Body of pancreas (tissue), 4 donors: ENCODE measurements around the gene SYCP2L. TPM values are rescaled to one million over a fixed set of nuclear protein-coding genes. Genes with fewer than 3 reads are reported as not detected.

ENCODE experiments used
- ATAC-seq: fragments of 150-250 bp; one replicate; pipeline ENCODE4 v1.9.1; 2016
- DNase-seq, 4 donors: peaks; one replicate each; pipeline ENCODE4 v3.0.0-alpha.2; 2019
- H3K27ac ChIP-seq, 4 donors: fragments of 200-600 bp; sonication (generic); 1 replicate in 3 of 4; 2 replicates in 1 of 4; pipeline versions ENCODE4 v1.5.1 to v1.6.1; 2016 to 2019; ENCODE audit warnings: mild to moderate bottlenecking in 1 of 4, mixed read lengths in 1 of 4, moderate library complexity in 1 of 4
- H3K27me3 ChIP-seq, 2 donors: fragments of 200-600 bp; sonication (generic); one replicate each; pipeline ENCODE4 v1.6.0; 2016; ENCODE audit warnings: mild to moderate bottlenecking in 1 of 2
- H3K36me3 ChIP-seq, 2 donors: fragments of 200-600 bp; sonication (generic); replicated peaks in 1 of 2; 2 replicates each; pipeline ENCODE4 v1.5.1; 2016; ENCODE audit warnings: low read depth in 2 of 2; ENCODE audit not compliant: insufficient read depth in 1 of 2
- H3K4me1 ChIP-seq: fragments of 200-600 bp; sonication (generic); one replicate; pipeline ENCODE4 v1.6.0; 2016
- H3K4me3 ChIP-seq, 2 donors: fragments of 200-600 bp; sonication (generic); 1 replicate in 1 of 2; 2 replicates in 1 of 2; pipeline ENCODE4 v1.5.1; 2016 to 2019
- H3K9me3 ChIP-seq, 3 donors: fragments of 200-600 bp; sonication (generic); 1 replicate in 2 of 3; 2 replicates in 1 of 3; pipeline ENCODE4 v1.5.1; 2016
- POLR2A ChIP-seq, 3 donors: fragments of 450-650 bp; IDR thresholded peaks; one replicate each; pipeline ENCODE4 v1.6.1; 2016; ENCODE audit warnings: antibody characterized with exemption in 3 of 3, mild to moderate bottlenecking in 2 of 3
- WGBS, 2 donors: methylation state at CpG; one replicate each; pipeline ENCODE4 v1.1.5; 2017; 5-methylcytosine and 5-hydroxymethylcytosine counted together
- intact Hi-C: fragments of 100-400 bp; cut with DNase I; formaldehyde crosslinking; loops from one replicate; pipeline ENCODE4 v1.15.1; 2023
- total RNA-seq, 2 donors: library from RNA; depleted of rRNA; stranded (reverse); fragments of >200 nt; gene quantifications; one replicate each; pipeline ENCODE4 v1.1.0, GENCODE V29; 2016
- TF ChIP-seq, protein P1 (sequence below), 7 experiments: fragments of 450-650 bp in 4 of 7; fragments of 200-600 bp in 3 of 7; sonication (generic) in 3 of 7; IDR thresholded peaks; one replicate each; pipeline ENCODE4 v1.5.1; 2016 to 2019; ENCODE audit warnings: antibody characterized with exemption in 7 of 7

Gene SYCP2L
- total RNA-seq, 2 donors from 2014 or later, result 2.1 to 3.3 TPM

DNA sequence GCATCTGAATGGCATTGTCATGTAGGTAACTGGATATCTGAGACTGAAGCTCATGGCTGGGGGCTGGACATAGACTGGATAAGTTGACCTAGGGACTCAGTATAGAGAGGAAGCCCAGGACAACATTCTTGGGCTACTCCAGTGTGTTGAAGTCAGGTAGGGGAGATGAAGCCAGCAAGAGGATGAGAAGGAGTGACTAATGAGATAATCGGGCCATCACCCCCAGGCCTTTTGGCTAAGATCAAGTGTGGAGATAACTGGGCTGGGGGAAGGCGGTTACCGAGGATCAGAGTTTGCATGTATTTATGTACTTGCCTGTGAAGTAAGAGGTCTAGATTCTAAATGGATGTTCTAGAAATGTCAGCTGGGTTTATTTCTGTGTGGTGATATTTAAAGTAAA lies 83.9 kb downstream of the SYCP2L start:
- no peaks in the 10 kb centered on the region for H3K36me3 ChIP-seq
- TF ChIP-seq POLR2A (IDR thresholded peaks at IDR 0.05), result no peak
- TF ChIP-seq, protein P1, sequence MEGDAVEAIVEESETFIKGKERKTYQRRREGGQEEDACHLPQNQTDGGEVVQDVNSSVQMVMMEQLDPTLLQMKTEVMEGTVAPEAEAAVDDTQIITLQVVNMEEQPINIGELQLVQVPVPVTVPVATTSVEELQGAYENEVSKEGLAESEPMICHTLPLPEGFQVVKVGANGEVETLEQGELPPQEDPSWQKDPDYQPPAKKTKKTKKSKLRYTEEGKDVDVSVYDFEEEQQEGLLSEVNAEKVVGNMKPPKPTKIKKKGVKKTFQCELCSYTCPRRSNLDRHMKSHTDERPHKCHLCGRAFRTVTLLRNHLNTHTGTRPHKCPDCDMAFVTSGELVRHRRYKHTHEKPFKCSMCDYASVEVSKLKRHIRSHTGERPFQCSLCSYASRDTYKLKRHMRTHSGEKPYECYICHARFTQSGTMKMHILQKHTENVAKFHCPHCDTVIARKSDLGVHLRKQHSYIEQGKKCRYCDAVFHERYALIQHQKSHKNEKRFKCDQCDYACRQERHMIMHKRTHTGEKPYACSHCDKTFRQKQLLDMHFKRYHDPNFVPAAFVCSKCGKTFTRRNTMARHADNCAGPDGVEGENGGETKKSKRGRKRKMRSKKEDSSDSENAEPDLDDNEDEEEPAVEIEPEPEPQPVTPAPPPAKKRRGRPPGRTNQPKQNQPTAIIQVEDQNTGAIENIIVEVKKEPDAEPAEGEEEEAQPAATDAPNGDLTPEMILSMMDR (IDR thresholded peaks at IDR 0.05), result no peak
- intact Hi-C loops, result no loop called here
- H3K27ac ChIP-seq, result no peak overlapping the region
- no peak for DNase-seq
- H3K4me1 ChIP-seq, result no peaks in the 10 kb centered on the region
- H3K9me3 ChIP-seq, result no peaks in the 10 kb centered on the region
- no peak for ATAC-seq
- WGBS, 2 donors, result 83 to 85% methylated on average over 3 of the region's 3 CpGs
- H3K4me3 ChIP-seq, result no peak overlapping the region
- no peaks in the 10 kb centered on the region for H3K27me3 ChIP-seq

DNA sequence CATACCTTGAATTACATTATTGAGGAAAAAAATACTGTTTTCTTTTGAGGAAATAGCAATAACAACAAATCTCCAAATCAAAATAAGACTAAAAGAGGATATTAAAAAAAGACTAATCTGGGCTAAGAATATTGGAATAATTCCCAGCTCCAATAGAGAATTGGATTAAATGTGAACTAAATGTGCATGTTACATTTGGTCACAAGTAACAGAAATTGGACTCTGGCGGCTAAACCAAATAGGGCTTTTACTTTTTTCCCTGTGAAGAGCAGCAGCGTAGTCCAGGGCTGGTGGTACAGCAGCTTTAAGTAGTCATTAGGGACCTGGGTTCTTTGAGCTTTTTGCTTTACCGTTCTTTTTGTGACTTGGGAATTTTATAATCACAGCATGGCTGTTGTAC lies 85.3 kb downstream of the SYCP2L start:
- H3K36me3 ChIP-seq, result no peaks in the 10 kb centered on the region
- no peaks in the 10 kb centered on the region for H3K9me3 ChIP-seq
- no peak for TF ChIP-seq POLR2A (IDR thresholded peaks at IDR 0.05)
- TF ChIP-seq, protein P1 (IDR thresholded peaks at IDR 0.05), result no peak
- H3K27ac ChIP-seq, result no peak overlapping the region
- H3K27me3 ChIP-seq, result no peaks in the 10 kb centered on the region
- 84 to 87% methylated on average over 3 of the region's 3 CpGs for WGBS, 2 donors
- ATAC-seq (no peak), DNase-seq (no peak)
- intact Hi-C loops, result no loop called here
- no peak overlapping the region for H3K4me3 ChIP-seq
- H3K4me1 ChIP-seq, result no peaks in the 10 kb centered on the region

DNA sequence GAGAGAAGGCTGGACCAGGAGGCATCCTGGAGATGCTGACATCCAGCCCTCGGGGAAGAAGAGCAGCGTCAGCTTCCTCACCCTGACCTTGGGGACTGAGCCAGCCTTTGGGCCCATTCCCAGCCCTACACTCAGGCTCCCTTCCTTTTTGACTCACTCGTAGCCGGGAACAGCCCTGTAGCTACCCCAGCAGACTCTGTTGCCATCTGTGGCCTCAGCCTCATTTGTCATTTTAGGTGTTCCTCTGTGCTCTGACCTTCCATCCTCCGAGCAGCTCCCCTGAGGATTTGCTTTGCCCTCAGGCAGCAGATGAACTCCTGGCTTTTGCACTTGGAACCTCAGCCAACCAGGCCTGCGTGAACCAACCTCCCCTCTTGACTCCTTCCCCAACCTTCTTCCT lies 89.7 kb downstream of the SYCP2L start:
- DNase-seq, result no peak
- H3K4me1 ChIP-seq, result no peaks in the 10 kb centered on the region
- no peaks in the 10 kb centered on the region for H3K27me3 ChIP-seq
- TF ChIP-seq, protein P1 (IDR thresholded peaks at IDR 0.05), result no peak
- H3K9me3 ChIP-seq, result no peaks in the 10 kb centered on the region
- no peaks in the 10 kb centered on the region for H3K36me3 ChIP-seq
- ATAC-seq, result no peak
- H3K27ac ChIP-seq, result no peak overlapping the region
- no peak overlapping the region for H3K4me3 ChIP-seq
- intact Hi-C loops, result no loop called here
- 68 to 73% methylated on average over 5 to 6 of the region's 6 CpGs for WGBS, 2 donors

DNA sequence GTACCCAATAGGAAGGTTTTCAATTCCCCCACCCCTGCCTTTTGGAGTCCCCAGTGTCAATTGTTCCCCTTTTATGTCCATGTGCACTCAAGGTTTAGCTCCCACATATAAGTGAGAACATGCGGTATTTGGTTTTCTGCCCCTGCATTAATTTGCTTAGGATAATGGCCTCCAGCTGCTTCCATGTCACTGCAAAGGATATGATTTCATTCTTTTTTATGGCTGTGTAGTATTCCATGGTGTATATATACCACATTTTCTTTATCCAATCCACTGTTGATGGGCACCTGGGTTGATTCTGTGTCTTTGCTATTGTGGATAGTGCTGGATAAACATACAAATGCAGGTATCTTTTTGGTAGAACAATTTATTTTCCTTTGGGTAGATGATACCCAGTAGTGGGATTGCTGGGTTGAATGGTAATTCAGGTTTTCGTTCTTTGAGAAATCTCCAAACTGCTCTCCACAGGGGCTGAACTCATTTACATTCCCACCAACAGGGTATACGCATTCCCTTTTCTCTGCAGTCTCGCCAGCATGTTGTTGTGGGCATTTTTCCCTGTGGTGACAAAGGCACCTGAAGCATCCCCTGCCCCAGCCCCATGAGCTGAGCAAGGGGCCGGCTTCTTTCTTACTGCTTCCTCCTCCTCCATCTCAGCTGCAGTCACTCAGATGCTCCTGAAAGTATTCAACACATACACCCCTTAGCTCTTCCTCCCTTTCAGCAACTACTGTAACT lies 90.5 kb downstream of the SYCP2L start:
- H3K27ac ChIP-seq, result no peak overlapping the region
- no peaks in the 10 kb centered on the region for H3K4me1 ChIP-seq
- WGBS, 2 donors, result 92 to 94% methylated on average over 5 of the region's 5 CpGs
- no peak overlapping the region for H3K4me3 ChIP-seq
- DNase-seq, result no peak
- no peaks in the 10 kb centered on the region for H3K36me3 ChIP-seq
- ATAC-seq, result no peak
- no peaks in the 10 kb centered on the region for H3K9me3 ChIP-seq
- H3K27me3 ChIP-seq, result no peaks in the 10 kb centered on the region
- intact Hi-C loops, result no loop called here
- TF ChIP-seq, protein P1 (IDR thresholded peaks at IDR 0.05), result no peak
- no peak for TF ChIP-seq POLR2A (IDR thresholded peaks at IDR 0.05)

DNA sequence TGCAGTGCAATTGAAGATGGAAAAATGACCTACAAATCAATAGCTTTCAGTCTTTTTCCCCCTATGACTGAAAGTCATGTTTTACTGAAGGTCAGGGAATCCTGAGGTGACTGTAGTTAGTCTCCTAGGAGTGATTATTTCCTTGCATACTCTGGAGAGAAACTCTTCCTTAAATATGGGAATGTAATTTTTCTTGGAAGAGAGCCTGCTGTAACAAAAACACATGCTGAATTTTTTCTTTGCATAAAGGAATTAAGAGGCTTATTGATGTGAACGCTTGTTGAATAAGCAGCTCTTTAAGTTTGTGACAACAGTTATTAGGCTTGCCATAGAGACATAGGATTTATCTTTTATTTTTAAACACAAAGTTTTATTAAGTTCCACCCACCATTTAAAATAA lies 92.8 kb downstream of the SYCP2L start:
- TF ChIP-seq, protein P1 (IDR thresholded peaks at IDR 0.05), result no peak
- no peak for TF ChIP-seq POLR2A (IDR thresholded peaks at IDR 0.05)
- Histone ChIP-seq H3K27me3 (no peaks in the 10 kb centered on the region), H3K36me3 (no peaks in the 10 kb centered on the region), H3K4me3 (no peak overlapping the region), H3K4me1 (no peaks in the 10 kb centered on the region), H3K27ac (no peak overlapping the region), H3K9me3 (no peaks in the 10 kb centered on the region)
- no peak for DNase-seq
- intact Hi-C loops, result no loop called here
- no peak for ATAC-seq
- WGBS, 2 donors, result 84 to 86% methylated on average over 1 of the region's 1 CpG
